Hepatocyte (in vitro differentiated cells): Measurements from ENCODE around the gene STIM1. TPM values are rescaled to one million over a fixed set of nuclear protein-coding genes. Genes with fewer than 3 reads are reported as not detected.

Source experiments
- DNase-seq: peaks from one replicate; pipeline ENCODE4 v3.0.0-alpha.2; 2016; ENCODE audit warnings: low spot score
- H2AFZ ChIP-seq: fragments of 200-600 bp; sonication (generic); 2 replicates; pipeline ENCODE4 v1.6.0; 2016; ENCODE audit warnings: antibody characterized with exemption, mild to moderate bottlenecking
- H3K27ac ChIP-seq: fragments of 200-600 bp; sonication (generic); 2 replicates; pipeline ENCODE4 v1.5.1; 2016; ENCODE audit warnings: mild to moderate bottlenecking
- H3K27me3 ChIP-seq: fragments of 200-600 bp; sonication (generic); 2 replicates; pipeline ENCODE4 v1.6.1; 2016
- H3K36me3 ChIP-seq: fragments of 200-600 bp; sonication (generic); replicated peaks from 2 replicates; pipeline ENCODE4 v1.5.1; 2016; ENCODE audit warnings: low read depth; ENCODE audit not compliant: insufficient read depth
- H3K4me1 ChIP-seq: fragments of 200-600 bp; sonication (generic); 2 replicates; pipeline ENCODE4 v1.5.1; 2016; ENCODE audit warnings: mild to moderate bottlenecking, moderate library complexity; ENCODE audit not compliant: insufficient read depth
- H3K4me2 ChIP-seq: fragments of 200-600 bp; sonication (generic); 2 replicates; pipeline ENCODE4 v1.6.0; 2016
- H3K4me3 ChIP-seq: fragments of 200-600 bp; sonication (generic); 2 replicates; pipeline ENCODE4 v1.5.1; 2016; ENCODE audit warnings: mild to moderate bottlenecking
- H3K79me2 ChIP-seq: fragments of 200-600 bp; sonication (generic); 2 replicates; pipeline ENCODE4 v1.6.0; 2017; ENCODE audit warnings: mild to moderate bottlenecking
- H3K9me2 ChIP-seq: fragments of 200-600 bp; sonication (generic); replicated peaks from 2 replicates; pipeline ENCODE4 v1.6.0; 2017; ENCODE audit warnings: mild to moderate bottlenecking; ENCODE audit not compliant: insufficient read depth
- H3K9me3 ChIP-seq: fragments of 200-600 bp; sonication (generic); 2 replicates; pipeline ENCODE4 v1.5.1; 2016; ENCODE audit warnings: low read depth, mild to moderate bottlenecking
- H4K20me1 ChIP-seq: fragments of 200-600 bp; sonication (generic); 2 replicates; pipeline ENCODE4 v1.6.0; 2016; ENCODE audit warnings: mild to moderate bottlenecking; ENCODE audit not compliant: insufficient read depth, poor library complexity, severe bottlenecking
- CTCF ChIP-seq: fragments of 200-600 bp; sonication (generic); IDR thresholded peaks from 2 replicates; pipeline ENCODE4 v1.5.1; 2016; ENCODE audit warnings: antibody characterized with exemption, mild to moderate bottlenecking; ENCODE audit not compliant: poor library complexity
- EZH2 ChIP-seq: fragments of 200-600 bp; sonication (generic); IDR thresholded peaks from 2 replicates; pipeline ENCODE4 v1.6.1; 2016; ENCODE audit warnings: antibody characterized with exemption, mild to moderate bottlenecking, borderline replicate concordance
- EZH2phosphoT487 ChIP-seq: fragments of 200-600 bp; sonication (generic); IDR thresholded peaks from one replicate; pipeline ENCODE4 v1.6.1; 2018; ENCODE audit warnings: antibody characterized with exemption, mild to moderate bottlenecking, low read depth, moderate library complexity; ENCODE audit not compliant: unreplicated experiment, severe bottlenecking
- WGBS: methylation state at CpG from one replicate; pipeline ENCODE4 v1.1.6; 2016; ENCODE audit warnings: low lambda C conversion rate; ENCODE audit errors: missing lambda C conversion rate; 5-methylcytosine and 5-hydroxymethylcytosine counted together
- polyA plus RNA-seq: library from polyadenylated mRNA; unstranded; fragments of >200 nt; fragmentation: Nextera tagmentation; extraction: Ambion mirVana; gene quantifications from 2 replicates; pipeline ENCODE4 v1.2.1, GENCODE V29; 2016
- total RNA-seq: library from RNA; depleted of rRNA; stranded (reverse); fragments of >200 nt; gene quantifications from 2 replicates; pipeline ENCODE4 v1.2.3, GENCODE V29; 2014

The STIM1 gene
- total and polyA plus RNA-seq, 2 experiments from 2014 or later, result 18.5 to 19.6 TPM

- no peaks in the 10 kb centered on the region for H3K9me3 ChIP-seq
- H3K9me2 ChIP-seq, result no peaks in the 10 kb centered on the region
- H3K27me3 ChIP-seq, result no peaks in the 10 kb centered on the region
- no peaks in the 10 kb centered on the region for H4K20me1 ChIP-seq
- no peak for DNase-seq
- whole genome bisulfite sequencing, result 65% methylated on average over 3 of the region's 3 CpGs
- no peak overlapping the region for H3K27ac ChIP-seq
- H3K79me2 ChIP-seq, result peaks cover 6% of the 10 kb centered on the region
- no peaks in the 10 kb centered on the region for H3K4me1 ChIP-seq
- no peaks in the 10 kb centered on the region for H3K36me3 ChIP-seq
- H3K4me2 ChIP-seq, result no peak overlapping the region
- no peak overlapping the region for H2AFZ ChIP-seq
- no peak overlapping the region for H3K4me3 ChIP-seq
- TF ChIP-seq EZH2phosphoT487 (no peak), CTCF (no peak), EZH2 (no peak)
These were observed 102.0 kb downstream of the STIM1 start for GRCh38 chr11:3957437-3957836.

GRCh38 chr11:3958281-3958680, 102.8 kb downstream of the STIM1 start:
- Histone ChIP-seq H3K9me2 (no peaks in the 10 kb centered on the region), H3K4me1 (no peaks in the 10 kb centered on the region), H3K79me2 (peaks cover 14% of the 10 kb centered on the region), H3K4me2 (no peak overlapping the region), H3K27ac (no peak overlapping the region), H3K9me3 (no peaks in the 10 kb centered on the region), H3K27me3 (no peaks in the 10 kb centered on the region), H3K4me3 (no peak overlapping the region), H4K20me1 (no peaks in the 10 kb centered on the region), H3K36me3 (no peaks in the 10 kb centered on the region), H2AFZ (no peak overlapping the region)
- DNase-seq, result no peak
- 80% methylated on average over 2 of the region's 2 CpGs for WGBS
- TF ChIP-seq CTCF (no peak), EZH2phosphoT487 (no peak), EZH2 (no peak)

GRCh38 chr11:3959015-3959902, 103.8 kb downstream of the STIM1 start:
- WGBS, result 73% methylated on average over 5 of the region's 5 CpGs
- no peak for DNase-seq
- no peak for TF ChIP-seq EZH2
- TF ChIP-seq CTCF, result no peak
- no peak for TF ChIP-seq EZH2phosphoT487
- no peaks in the 10 kb centered on the region for H3K27me3 ChIP-seq
- H3K4me3 ChIP-seq, result no peak overlapping the region
- peaks cover 17% of the 10 kb centered on the region for H3K79me2 ChIP-seq
- H3K4me1 ChIP-seq, result no peaks in the 10 kb centered on the region
- H3K4me2 ChIP-seq, result peak overlapping the region; percentile 3
- no peaks in the 10 kb centered on the region for H3K36me3 ChIP-seq
- no peak overlapping the region for H3K27ac ChIP-seq
- H3K9me2 ChIP-seq, result no peaks in the 10 kb centered on the region
- no peak overlapping the region for H2AFZ ChIP-seq
- H3K9me3 ChIP-seq, result no peaks in the 10 kb centered on the region
- H4K20me1 ChIP-seq, result no peaks in the 10 kb centered on the region
